K562 (cell line): Measurements from ENCODE around the gene HOXC5. TPM values are rescaled to one million over a fixed set of nuclear protein-coding genes. Genes with fewer than 3 reads are reported as not detected.

Experiments used
- ATAC-seq: fragments of 200-7000 bp; cut with Tn5 transposase; 3 replicates; pipeline ENCODE4 v1.9.1; 2020; ENCODE audit warnings: moderate library complexity
- BruUV-seq: library from RNA; stranded (reverse); fragments of 400-500 nt; replicated peaks from 2 replicates; lab custom pipeline; 2021; lab: Mats Ljungman, UMichigan
- CTCF ChIA-PET: fragments of 300-600 bp; formaldehyde crosslinking; extraction: SDS; loops from one replicate; lab custom pipeline; 2021; ENCODE audit warnings: low intra/inter-chr PET ratio; lab: Yijun Ruan, JAX
- POLR2A ChIA-PET: fragments of 300-600, 350-650 bp; sonication (Branson Sonifier 250); formaldehyde crosslinking; extraction: SDS; loops from one replicate; lab custom pipeline; 2021; ENCODE audit warnings: antibody characterized with exemption, inconsistent platforms; lab: Yijun Ruan, JAX
- DNase-seq, 4 experiments: peaks; one replicate each; pipeline versions ENCODE4 v3.0.0 to v3.0.0-alpha.2; 2011 to 2018; ENCODE audit warnings: low spot score in 3 of 4, mixed read lengths in 3 of 4; ENCODE audit errors: extremely low read depth in 1 of 4
- FAIRE-seq: peaks from 2 replicates; lab custom pipeline; 2011; peaks lifted over from hg19 to GRCh38; lab: Jason Lieb, UNC
- H2AFZ ChIP-seq: 2 replicates; pipeline ENCODE4 v1.6.0; 2011; ENCODE audit warnings: low read depth, low read length, control low read depth, inconsistent platforms
- H3K27ac ChIP-seq: fragments of 200-600 bp; 3 replicates; pipeline ENCODE4 v1.8.0; 2011; ENCODE audit warnings: low read depth, mild to moderate bottlenecking, control low read depth, inconsistent platforms, low read length, moderate library complexity, mixed read lengths; ENCODE audit errors: extremely low read depth
- H3K27me3 ChIP-seq, 2 experiments: fragments of 300-600 bp in 1 of 2; 2 replicates in 1 of 2; 3 replicates in 1 of 2; pipeline versions ENCODE4 v1.6.0 to v1.8.0; 2011; ENCODE audit warnings: inconsistent platforms in 2 of 2, low read length in 2 of 2, mild to moderate bottlenecking in 1 of 2, mixed read lengths in 1 of 2, moderate library complexity in 1 of 2; ENCODE audit not compliant: control insufficient read depth in 2 of 2, insufficient read depth in 2 of 2
- H3K36me3 ChIP-seq: fragments of 300-600 bp; 3 replicates; pipeline ENCODE4 v1.8.0; 2011; ENCODE audit warnings: mild to moderate bottlenecking, low read length, inconsistent platforms; ENCODE audit not compliant: control insufficient read depth, insufficient read depth
- H3K4me1 ChIP-seq, 2 experiments: fragments of 200-600 bp in 1 of 2; replicated peaks in 1 of 2; 2 replicates in 1 of 2; 3 replicates in 1 of 2; pipeline versions ENCODE4 v1.5.1 to v1.8.0; 2011; ENCODE audit warnings: inconsistent platforms in 2 of 2, low read length in 2 of 2, mild to moderate bottlenecking in 1 of 2, mixed read lengths in 1 of 2, moderate library complexity in 1 of 2; ENCODE audit not compliant: control insufficient read depth in 2 of 2, insufficient read depth in 2 of 2
- H3K4me2 ChIP-seq: 2 replicates; pipeline ENCODE4 v1.6.1; 2011; ENCODE audit warnings: low read length, control low read depth, inconsistent platforms, mixed read lengths; ENCODE audit not compliant: insufficient read depth
- H3K4me3 ChIP-seq: fragments of 200-600 bp; sonication (generic), shearing (Covaris generic); 2 replicates; pipeline ENCODE4 v1.5.1; 2016; ENCODE audit warnings: control low read depth, inconsistent platforms
- H3K79me2 ChIP-seq: fragments of 200-600 bp; 3 replicates; pipeline ENCODE4 v1.8.0; 2011; ENCODE audit warnings: low read length, inconsistent platforms; ENCODE audit not compliant: control insufficient read depth, insufficient read depth
- H3K9ac ChIP-seq, 2 experiments: 2 replicates each; pipeline versions ENCODE4 v1.6.0 to v1.6.1; 2011; ENCODE audit warnings: low read depth in 2 of 2, low read length in 2 of 2, control low read depth in 1 of 2, inconsistent platforms in 1 of 2, mild to moderate bottlenecking in 1 of 2, mixed read lengths in 1 of 2; ENCODE audit not compliant: insufficient read depth in 1 of 2
- H3K9me1 ChIP-seq: one replicate; pipeline ENCODE4 v1.6.0; 2011; ENCODE audit warnings: inconsistent platforms, mild to moderate bottlenecking, low read length, moderate library complexity; ENCODE audit not compliant: control insufficient read depth, insufficient read depth
- H3K9me3 ChIP-seq: replicated peaks from 2 replicates; pipeline ENCODE4 v1.5.1; 2011; ENCODE audit warnings: low read depth, low read length, inconsistent platforms; ENCODE audit not compliant: control insufficient read depth, insufficient read depth
- H4K20me1 ChIP-seq: replicated peaks from 2 replicates; pipeline ENCODE4 v1.6.1; 2011; ENCODE audit warnings: low read length, inconsistent platforms, mixed read lengths; ENCODE audit not compliant: control insufficient read depth, insufficient read depth
- ETV1 ChIP-seq: fragments of 450-650 bp; conservative IDR thresholded peaks from 2 replicates; pipeline ENCODE4 v1.6.1; 2016; ENCODE audit warnings: missing genetic modification characterization, control low read depth, low read depth, missing compliant biosample characterization
- RBM39 ChIP-seq: fragments of 200-400 bp; formaldehyde crosslinking; optimal IDR thresholded peaks from 2 replicates; pipeline ENCODE3; 2018; ENCODE audit warnings: low read depth, low read length
- ZNF134 ChIP-seq: fragments of 250-450 bp; sonication (Bioruptor Pico); conservative IDR thresholded peaks from 2 replicates; pipeline ENCODE4 v1.4.0; 2020
- ZNF384 ChIP-seq: IDR thresholded peaks from 2 replicates; pipeline ENCODE4 v1.6.1; 2012; ENCODE audit warnings: low read depth, low read length, improper control_type of control experiment
- WGBS: fragments of 100-300 bp; shearing (Covaris generic); methylation state at CpG from one replicate; pipeline ENCODE4 v1.1.6; 2016; ENCODE audit warnings: low coverage, mixed read lengths; ENCODE audit not compliant: insufficient coverage; ENCODE audit errors: missing lambda C conversion rate; 5-methylcytosine and 5-hydroxymethylcytosine counted together
- in situ Hi-C: fragments of 300-500 bp; cut with MboI; formaldehyde crosslinking; loops from 4 replicates; pipeline ENCODE4 v1.15.0; 2018; ENCODE audit warnings: inconsistent platforms, mixed read lengths
- intact Hi-C: fragments of 100-400 bp; cut with micrococcal nuclease; formaldehyde crosslinking; loops from 2 replicates; pipeline ENCODE4 v1.14.2; 2022
- polyA plus RNA-seq, 8 experiments: library from polyadenylated mRNA; depleted of rRNA in 4 of 8; stranded (reverse) in 5 of 8; unstranded in 3 of 8; fragments of >200 nt; fragmentation: Nextera tagmentation in 2 of 8; fragmentation: Illumina TruSeq in 1 of 8; extraction: Ambion mirVana in 2 of 8; extraction: Trizol in 1 of 8; gene quantifications; 2 replicates each; pipeline versions ENCODE4 v1.2.1 to v1.2.3, GENCODE V29; 2011 to 2014; ENCODE audit warnings: inconsistent platforms in 1 of 8, missing spikeins in 1 of 8
- total RNA-seq, 7 experiments: library from RNA; depleted of rRNA in 6 of 7; stranded (reverse); fragments of >200 nt in 6 of 7; fragmentation: Illumina TruSeq in 2 of 7; extraction: Trizol in 2 of 7; gene quantifications; 2 replicates each; pipeline versions ENCODE4 v1.2.1 to v1.2.3, GENCODE V29; 2011 to 2021; ENCODE audit warnings: low replicate concordance in 1 of 7
- TF ChIP-seq, protein P1 (sequence below): sonication (generic); formaldehyde crosslinking; IDR thresholded peaks from 2 replicates; pipeline ENCODE4 v1.8.0; 2022; ENCODE audit warnings: mild to moderate bottlenecking, missing genetic modification reagents, borderline replicate concordance
- TF ChIP-seq, protein P2 (sequence below): fragments of 450-650 bp; IDR thresholded peaks from 2 replicates; pipeline ENCODE4 v1.6.1; 2016; ENCODE audit warnings: low read depth
- TF ChIP-seq, protein P3 (sequence below), 2 experiments: fragments of 450-650 bp; IDR thresholded peaks; 2 replicates each; pipeline ENCODE4 v1.6.1; 2018; ENCODE audit warnings: mild to moderate bottlenecking in 2 of 2, low read depth in 1 of 2; ENCODE audit not compliant: partially characterized antibody in 2 of 2

HOXC5 gene
- total and polyA plus RNA-seq, 9 of the 15 experiments (the other 6 are each of a cell fraction or from before 2014, with no cell fraction given): 0.10 to 0.44 (median 0.18) TPM; not detected in 4

DNA sequence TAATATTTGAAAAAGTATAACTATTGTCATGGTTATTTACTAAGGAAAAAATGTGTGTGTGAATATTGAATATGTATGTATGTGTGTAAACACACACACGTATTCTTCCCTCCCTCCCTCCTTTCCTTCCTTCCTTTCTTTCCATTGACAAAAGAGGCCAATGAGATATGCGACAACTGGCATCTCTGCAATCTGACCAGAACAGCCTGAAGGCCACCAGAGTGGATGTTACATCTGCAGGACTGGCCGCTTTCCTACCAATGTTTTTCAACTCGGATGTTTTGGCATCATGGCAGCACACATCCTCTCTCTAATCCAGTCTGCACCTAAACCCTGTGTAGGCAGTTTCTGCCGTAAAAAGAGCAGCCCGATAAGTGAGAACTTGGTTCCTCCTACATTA is 41.5 kb downstream of the HOXC5 start:
- H3K9me3 ChIP-seq: no peaks in the 10 kb centered on the region
- H3K79me2 ChIP-seq: no peaks in the 10 kb centered on the region
- no peak overlapping the region for H3K4me3 ChIP-seq
- intact Hi-C loops (no loop called here), in situ Hi-C loops (no loop called here)
- H3K9me1 ChIP-seq: no peaks in the 10 kb centered on the region
- DNase-seq (no peak), ATAC-seq (no peak), FAIRE-seq (no peak)
- POLR2A ChIA-PET: interaction anchor here (0.6 to 0.7 kb wide), 2 partner anchors 819 to 821 kb away, joined by 3 read pairs; no protein-coding TSS in a partner anchor
- no TSS peak for BruUV-seq
- CTCF ChIA-PET: no interaction called here
- no peak overlapping the region for H3K4me2 ChIP-seq
- peaks cover 0 to 2% of the 10 kb centered on the region in 2 experiments; a peak in 3 of 5 replicates for H3K4me1 ChIP-seq
- H3K9ac ChIP-seq: no peak overlapping the region
- H3K36me3 ChIP-seq: no peaks in the 10 kb centered on the region
- 37% methylated on average over 6 of the region's 6 CpGs for WGBS
- H3K27me3 ChIP-seq: 0 out of 5 replicates have a peak, but pooled peaks cover 0 to 3% of the 10 kb centered on the region in 2 experiments
- H4K20me1 ChIP-seq: no peaks in the 10 kb centered on the region; the same call in 1 of the 2 replicates
- no peak overlapping the region for H3K27ac ChIP-seq
- H2AFZ ChIP-seq: no peak overlapping the region
- TF ChIP-seq RBM39: no peak
- TF ChIP-seq, protein P1, sequence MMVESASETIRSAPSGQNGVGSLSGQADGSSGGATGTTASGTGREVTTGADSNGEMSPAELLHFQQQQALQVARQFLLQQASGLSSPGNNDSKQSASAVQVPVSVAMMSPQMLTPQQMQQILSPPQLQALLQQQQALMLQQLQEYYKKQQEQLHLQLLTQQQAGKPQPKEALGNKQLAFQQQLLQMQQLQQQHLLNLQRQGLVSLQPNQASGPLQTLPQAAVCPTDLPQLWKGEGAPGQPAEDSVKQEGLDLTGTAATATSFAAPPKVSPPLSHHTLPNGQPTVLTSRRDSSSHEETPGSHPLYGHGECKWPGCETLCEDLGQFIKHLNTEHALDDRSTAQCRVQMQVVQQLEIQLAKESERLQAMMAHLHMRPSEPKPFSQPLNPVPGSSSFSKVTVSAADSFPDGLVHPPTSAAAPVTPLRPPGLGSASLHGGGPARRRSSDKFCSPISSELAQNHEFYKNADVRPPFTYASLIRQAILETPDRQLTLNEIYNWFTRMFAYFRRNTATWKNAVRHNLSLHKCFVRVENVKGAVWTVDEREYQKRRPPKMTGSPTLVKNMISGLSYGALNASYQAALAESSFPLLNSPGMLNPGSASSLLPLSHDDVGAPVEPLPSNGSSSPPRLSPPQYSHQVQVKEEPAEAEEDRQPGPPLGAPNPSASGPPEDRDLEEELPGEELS (CRISPR knock-in tag): no peak
- no peak for TF ChIP-seq ZNF384
- TF ChIP-seq, protein P2, sequence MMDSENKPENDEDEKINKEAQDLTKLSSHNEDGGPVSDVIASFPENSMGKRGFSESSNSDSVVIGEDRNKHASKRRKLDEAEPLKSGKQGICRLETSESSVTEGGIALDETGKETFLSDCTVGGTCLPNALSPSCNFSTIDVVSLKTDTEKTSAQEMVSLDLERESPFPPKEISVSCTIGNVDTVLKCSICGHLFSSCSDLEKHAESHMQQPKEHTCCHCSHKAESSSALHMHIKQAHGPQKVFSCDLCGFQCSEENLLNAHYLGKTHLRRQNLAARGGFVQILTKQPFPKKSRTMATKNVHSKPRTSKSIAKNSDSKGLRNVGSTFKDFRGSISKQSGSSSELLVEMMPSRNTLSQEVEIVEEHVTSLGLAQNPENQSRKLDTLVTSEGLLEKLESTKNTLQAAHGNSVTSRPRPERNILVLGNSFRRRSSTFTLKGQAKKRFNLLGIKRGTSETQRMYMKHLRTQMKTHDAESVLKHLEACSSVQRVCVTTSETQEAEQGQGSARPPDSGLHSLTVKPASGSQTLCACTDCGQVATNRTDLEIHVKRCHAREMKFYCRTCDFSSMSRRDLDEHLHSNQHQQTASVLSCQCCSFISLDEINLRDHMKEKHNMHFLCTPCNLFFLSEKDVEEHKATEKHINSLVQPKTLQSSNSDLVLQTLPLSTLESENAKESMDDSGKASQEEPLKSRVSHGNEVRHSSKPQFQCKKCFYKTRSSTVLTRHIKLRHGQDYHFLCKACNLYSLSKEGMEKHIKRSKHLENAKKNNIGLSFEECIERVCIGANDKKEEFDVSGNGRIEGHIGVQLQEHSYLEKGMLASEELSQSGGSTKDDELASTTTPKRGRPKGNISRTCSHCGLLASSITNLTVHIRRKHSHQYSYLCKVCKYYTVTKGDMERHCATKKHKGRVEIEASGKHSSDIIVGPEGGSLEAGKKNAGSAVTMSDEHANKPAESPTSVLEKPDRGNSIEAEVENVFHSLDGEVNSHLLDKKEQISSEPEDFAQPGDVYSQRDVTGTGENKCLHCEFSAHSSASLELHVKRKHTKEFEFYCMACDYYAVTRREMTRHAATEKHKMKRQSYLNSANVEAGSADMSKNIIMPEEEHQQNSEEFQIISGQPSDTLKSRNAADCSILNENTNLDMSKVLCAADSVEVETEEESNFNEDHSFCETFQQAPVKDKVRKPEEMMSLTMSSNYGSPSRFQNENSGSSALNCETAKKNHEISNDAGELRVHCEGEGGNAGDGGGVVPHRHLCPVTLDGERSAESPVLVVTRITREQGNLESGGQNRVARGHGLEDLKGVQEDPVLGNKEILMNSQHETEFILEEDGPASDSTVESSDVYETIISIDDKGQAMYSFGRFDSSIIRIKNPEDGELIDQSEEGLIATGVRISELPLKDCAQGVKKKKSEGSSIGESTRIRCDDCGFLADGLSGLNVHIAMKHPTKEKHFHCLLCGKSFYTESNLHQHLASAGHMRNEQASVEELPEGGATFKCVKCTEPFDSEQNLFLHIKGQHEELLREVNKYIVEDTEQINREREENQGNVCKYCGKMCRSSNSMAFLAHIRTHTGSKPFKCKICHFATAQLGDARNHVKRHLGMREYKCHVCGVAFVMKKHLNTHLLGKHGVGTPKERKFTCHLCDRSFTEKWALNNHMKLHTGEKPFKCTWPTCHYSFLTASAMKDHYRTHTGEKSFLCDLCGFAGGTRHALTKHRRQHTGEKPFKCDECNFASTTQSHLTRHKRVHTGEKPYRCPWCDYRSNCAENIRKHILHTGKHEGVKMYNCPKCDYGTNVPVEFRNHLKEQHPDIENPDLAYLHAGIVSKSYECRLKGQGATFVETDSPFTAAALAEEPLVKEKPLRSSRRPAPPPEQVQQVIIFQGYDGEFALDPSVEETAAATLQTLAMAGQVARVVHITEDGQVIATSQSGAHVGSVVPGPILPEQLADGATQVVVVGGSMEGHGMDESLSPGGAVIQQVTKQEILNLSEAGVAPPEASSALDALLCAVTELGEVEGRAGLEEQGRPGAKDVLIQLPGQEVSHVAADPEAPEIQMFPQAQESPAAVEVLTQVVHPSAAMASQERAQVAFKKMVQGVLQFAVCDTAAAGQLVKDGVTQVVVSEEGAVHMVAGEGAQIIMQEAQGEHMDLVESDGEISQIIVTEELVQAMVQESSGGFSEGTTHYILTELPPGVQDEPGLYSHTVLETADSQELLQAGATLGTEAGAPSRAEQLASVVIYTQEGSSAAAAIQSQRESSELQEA: no peak
- TF ChIP-seq, protein P3, sequence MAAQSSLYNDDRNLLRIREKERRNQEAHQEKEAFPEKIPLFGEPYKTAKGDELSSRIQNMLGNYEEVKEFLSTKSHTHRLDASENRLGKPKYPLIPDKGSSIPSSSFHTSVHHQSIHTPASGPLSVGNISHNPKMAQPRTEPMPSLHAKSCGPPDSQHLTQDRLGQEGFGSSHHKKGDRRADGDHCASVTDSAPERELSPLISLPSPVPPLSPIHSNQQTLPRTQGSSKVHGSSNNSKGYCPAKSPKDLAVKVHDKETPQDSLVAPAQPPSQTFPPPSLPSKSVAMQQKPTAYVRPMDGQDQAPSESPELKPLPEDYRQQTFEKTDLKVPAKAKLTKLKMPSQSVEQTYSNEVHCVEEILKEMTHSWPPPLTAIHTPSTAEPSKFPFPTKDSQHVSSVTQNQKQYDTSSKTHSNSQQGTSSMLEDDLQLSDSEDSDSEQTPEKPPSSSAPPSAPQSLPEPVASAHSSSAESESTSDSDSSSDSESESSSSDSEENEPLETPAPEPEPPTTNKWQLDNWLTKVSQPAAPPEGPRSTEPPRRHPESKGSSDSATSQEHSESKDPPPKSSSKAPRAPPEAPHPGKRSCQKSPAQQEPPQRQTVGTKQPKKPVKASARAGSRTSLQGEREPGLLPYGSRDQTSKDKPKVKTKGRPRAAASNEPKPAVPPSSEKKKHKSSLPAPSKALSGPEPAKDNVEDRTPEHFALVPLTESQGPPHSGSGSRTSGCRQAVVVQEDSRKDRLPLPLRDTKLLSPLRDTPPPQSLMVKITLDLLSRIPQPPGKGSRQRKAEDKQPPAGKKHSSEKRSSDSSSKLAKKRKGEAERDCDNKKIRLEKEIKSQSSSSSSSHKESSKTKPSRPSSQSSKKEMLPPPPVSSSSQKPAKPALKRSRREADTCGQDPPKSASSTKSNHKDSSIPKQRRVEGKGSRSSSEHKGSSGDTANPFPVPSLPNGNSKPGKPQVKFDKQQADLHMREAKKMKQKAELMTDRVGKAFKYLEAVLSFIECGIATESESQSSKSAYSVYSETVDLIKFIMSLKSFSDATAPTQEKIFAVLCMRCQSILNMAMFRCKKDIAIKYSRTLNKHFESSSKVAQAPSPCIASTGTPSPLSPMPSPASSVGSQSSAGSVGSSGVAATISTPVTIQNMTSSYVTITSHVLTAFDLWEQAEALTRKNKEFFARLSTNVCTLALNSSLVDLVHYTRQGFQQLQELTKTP (IDR thresholded peaks at IDR 0.05; ENCODE audit: low read depth in 1 of 2, partially characterized antibody in 2 of 2): no peak
- TF ChIP-seq ETV1 (tag): no peak
- TF ChIP-seq ZNF134 (CRISPR knock-in tag): no peak
